GM21447 (cell line): Measurements from ENCODE around the gene TMPRSS5.

Source experiments
- ATAC-seq: cut with Tn5 transposase; IDR thresholded peaks from one replicate; pipeline ENCODE4 v1.9.1; 2021; ENCODE audit not compliant: unreplicated experiment

Gene TMPRSS5

DNA sequence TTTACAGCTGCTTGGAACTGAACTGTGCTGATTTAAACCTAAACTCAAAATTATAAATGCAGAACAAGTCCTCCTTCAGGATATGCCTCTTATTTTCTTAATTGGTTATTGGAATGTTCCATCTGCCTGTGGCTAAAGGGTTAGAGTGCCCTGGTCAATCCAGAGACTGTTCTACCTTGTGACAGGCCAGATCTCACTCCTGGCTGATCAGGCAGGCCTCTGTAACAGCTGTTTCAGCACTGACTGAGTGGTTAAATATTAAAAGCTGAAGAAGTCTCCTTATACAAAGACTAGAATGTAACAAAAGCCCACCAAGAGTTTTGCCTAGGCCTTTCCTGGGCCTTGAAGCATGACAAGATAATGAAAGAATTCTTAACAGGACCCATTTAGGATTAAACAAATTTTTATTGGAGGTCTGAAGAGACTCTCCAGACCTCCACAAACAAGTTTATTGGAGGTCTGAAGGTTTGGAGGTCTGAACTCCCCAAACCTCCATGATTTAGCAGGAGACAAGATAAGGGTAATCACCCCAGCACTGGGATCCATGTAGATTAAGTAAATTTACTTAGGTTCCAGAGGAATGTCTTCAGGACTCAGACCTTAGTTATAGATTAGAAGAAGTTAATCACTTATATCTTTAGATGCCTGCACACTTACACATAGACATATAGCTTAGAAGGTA, 35.8 kb downstream of the TMPRSS5 start:
- ATAC-seq: no peak

DNA sequence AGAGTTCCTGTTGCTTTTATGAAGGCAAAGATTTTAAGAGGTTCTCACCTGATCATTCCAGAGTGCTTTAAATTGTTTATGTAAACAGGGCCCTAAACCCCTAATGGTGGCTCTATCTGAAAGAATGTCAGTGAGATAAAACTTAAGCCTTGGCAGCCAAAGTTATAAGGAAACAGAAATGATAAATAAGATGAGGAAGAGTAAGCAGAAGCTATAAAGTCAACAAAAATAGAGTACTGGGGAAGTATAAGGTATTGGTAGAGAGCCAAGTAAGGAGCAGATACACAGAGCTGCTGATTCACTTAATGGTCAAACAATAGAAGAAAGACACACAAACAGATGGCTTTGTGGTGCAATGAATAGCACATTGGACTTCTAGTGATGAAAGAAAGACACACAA, 37.9 kb downstream of the TMPRSS5 start:
- ATAC-seq: no peak

DNA sequence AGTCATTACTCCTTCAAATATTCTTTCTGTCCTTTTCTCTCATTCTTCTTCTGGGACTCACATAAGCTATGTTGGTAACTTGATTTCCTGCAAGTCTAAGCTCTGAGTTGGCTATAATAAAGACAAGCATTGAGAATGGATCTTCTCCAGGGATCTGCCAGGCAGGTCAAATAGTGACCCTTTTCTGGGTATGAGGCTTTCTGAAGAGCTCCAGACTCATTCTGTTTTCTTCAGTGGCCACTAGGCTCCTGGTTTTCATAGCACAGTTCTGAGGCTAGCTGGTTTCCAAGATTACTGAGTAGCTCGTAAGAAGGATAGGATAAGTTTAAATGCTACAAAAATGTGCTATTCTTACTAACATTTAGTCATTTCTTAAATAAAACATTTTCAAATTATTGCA, 38.3 kb downstream of the TMPRSS5 start:
- ATAC-seq: no peak

DNA sequence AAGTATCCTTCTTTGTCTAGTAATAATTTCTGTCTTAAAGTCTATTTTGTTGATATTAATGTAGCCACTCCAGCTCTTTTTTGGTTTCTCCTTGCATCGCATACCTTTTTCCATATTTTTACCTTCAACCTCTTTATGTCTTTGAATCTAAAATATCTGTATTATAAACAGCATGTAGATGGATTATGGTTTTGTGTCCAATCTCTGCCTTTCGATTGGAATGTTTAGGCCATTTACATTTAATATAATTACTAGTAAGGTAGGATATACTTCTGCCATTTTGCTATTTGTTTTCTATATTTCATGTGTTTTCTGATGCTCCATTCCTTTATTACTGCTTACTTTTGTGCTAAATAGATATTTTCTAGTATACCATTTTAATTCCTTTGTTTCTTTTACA, 39.5 kb downstream of the TMPRSS5 start:
- ATAC-seq: no peak

DNA sequence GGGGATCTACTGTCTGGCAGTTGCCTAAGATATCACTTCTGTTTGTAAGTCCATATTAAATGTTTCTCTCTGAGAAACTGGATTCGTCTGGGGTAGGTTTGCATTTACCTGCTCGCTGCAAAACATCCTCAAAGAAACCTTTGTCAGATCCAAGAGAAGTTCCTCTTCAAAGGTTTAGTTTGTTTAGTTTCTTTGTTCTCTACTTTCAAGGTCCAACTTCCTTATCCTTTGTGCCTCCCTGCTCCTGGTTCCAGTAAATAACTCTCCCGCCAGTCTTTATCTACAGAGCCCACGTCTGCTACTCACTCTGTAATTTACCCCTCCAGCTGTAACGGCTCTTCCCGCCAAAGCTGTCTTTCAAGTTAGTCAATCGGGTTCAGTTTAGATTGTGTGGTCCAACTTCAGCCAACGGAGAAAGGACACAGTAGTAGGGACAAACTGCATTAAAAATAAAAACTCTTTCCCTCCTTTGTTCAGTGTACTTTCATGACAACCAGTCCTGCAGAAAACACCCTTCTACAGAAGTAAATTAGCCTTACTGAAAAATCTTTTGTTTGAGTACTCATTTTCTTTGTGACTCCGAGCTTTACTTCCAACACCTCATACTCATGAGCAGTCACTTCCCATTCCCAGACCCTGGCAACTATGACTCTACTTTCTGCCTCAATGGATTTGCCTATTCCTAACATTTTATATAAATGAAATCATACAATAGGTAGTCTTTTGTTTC, 41.0 kb downstream of the TMPRSS5 start:
- no peak for ATAC-seq

DNA sequence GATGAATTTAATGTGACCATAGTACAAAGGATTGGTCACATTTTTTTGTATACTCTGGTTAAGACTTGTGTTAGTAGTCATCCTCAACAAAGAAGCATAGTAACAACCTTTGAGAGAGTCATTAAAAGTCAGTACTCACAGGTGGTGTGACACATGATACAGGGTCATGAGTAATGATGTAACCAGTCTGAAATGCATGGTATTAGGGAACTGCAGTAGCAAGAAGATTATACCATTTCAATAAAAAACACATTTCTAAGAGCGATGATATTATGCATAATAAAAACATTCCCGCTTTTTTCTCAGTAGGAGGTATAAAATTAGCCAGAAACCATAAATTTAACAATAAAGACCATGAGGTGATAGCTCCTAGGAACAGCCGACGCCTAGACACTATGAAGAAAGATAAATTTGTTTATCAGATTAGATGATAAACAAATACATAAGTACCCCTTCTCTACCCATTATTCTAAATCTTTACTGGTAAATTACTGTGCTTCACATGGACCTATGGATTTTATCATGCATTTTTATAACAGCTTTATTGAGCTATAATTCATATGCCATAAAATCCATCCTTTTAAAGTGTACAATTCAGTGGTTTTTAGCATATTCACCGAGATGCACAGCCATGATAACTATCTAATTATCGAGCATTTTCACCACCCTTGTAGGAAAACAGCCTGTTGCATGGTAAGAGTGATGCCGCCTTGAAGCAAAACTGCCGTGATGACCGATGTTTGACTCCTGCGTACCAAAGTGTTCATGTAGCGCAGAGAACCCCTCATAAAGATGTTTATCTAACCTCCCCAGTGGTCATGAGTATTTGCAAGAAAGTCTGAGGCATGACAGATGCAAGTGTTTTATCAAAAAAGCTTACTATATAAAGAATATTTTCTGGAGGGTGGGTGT, 41.8 kb downstream of the TMPRSS5 start:
- ATAC-seq: no peak

DNA sequence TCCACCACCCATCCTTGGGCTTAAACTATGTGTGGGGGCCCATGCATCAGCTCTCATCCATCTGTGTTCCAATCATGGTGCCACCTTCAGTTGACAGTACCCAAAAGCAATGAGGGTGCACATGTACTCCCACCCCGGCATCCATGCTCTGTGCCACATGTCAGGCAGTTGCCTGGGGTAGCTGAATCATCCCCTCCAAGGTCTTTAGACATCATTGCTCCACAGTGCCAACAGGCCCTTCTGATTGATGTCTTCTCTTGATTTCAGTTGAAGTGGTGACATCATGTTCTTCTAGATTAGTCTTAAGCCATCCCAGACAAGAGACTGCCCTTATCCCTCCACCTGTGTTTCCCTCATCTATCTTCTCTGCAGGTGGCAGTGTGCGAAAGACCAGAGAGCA, 42.5 kb downstream of the TMPRSS5 start:
- no peak for ATAC-seq

DNA sequence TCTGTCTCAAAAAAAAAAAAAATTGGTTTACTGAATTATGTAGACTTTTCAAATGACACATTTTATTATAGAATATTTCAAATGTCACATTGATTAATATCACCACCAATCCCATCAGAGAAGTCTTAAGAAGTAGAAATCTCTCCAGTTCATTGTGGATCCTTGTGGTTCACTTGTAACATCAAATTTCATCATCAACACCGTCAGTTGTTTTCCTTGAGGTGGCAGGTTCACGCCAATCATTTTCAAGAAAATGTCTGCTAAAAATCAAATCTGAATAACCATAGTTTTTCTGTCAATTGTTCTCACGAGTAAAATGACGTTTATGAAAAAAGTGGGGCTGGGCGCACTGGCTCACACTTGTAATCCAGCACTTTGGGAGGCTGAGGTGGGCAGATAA, 50.3 kb downstream of the TMPRSS5 start:
- ATAC-seq: no peak

DNA sequence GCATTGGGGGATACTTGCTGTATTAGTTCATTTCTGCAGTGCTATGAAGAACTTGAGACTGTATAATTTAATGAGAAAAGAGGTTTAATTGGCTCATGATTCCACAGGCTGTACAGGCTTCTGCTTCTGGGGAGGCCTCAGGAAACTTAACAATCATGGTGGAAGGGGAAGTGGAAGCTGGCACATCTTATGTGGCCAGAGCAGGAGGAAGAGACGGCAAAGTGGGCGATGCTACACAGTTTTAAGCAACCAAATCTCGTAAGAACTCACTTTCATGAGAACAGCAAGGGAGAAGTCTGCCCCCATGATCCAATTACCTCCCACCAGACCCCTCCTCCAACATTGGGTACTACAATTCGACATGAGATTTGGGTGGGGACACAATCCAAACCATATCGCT, 55.1 kb downstream of the TMPRSS5 start:
- no peak for ATAC-seq

DNA sequence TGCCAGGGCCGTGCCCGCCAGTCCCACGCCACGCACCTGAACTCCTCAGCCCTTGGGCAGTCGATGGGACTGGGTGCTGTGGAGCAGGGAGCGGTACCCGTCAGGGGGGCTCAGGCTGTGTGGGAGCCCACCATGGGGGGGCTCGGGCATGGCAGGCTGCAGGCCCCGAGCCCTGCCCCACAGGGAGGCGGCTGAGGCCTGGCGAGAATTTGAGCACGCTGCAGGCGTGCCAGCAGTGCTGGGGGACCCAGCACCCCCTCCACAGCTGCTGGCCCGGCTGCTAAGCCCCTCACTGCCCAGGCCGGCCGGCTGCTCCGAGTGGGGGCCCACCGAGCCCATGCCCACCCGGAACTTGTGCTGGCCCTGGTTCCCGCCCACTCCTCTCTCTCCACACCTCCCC, 56.8 kb downstream of the TMPRSS5 start:
- no peak for ATAC-seq

DNA sequence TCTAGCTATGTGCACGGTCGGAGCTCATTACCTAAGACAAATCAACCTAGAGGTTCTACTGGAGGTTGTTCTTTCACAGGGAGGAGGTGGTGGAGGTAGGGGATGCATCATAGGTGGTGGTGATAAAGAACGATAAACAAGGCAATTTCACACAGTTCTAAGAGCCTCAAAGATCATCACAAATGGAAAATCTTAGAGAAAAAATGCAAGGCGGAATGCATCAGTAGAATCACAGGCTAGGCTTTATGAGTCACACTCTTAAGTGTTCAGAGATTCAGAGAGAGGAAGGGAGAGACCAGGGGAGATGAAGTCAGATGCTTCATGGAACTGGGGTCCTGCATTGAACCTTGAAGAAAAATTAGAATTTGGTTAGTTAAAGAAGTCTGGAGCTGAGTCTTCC, 58.3 kb downstream of the TMPRSS5 start:
- ATAC-seq: no peak

DNA sequence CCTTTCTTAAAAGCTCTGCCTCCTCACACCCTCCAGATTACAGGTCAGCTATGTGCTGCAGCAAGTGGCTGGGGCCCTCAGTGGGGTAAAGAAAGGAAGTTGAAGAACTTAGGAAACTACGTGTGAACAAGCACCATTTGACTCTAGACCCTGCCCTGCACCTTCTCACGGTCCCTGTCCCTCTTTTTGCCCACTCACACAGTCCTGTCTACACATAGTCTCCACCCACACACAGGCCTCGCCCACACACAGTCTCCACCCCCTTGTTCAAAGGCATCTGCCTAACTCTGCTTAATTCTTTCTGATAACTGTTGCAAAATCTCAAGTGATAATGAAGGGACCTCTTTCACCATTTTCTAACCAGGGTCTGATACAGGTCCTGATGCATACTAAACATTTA, 59.0 kb downstream of the TMPRSS5 start:
- ATAC-seq: no peak

DNA sequence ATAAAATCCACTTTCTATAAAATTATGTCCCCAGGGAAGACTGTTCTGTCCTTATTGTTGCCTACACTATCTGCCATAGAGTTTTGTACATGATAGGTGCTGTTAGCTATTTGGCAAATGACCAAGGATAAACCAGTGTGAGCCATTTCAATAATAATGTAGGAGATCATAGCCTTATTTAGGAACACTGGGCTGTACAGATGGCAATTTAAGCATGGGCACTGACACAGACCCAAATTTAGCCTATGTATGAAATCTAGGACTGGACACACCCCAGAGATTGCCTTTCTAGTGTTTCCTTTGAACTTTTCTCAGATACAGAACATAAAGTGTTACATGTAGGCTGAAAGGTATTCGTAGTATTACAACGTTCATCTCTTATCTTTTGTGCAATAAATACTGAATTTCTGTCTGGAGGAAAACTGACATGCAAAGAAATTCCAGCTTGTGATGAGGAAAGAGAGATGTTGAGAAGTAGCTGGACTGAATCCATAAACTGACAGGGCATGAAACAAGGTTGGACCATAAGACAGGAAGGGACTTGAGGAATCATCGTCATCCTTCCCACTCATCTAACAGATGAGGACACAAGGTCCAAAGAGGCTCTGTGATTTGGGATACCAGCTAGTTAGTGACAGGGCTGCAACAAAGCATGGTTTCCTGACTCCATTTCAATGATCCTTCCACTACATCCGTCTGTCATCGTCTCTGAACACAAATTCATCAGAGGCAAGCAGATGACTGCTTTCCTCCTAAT, 60.3 kb downstream of the TMPRSS5 start:
- no peak for ATAC-seq

DNA sequence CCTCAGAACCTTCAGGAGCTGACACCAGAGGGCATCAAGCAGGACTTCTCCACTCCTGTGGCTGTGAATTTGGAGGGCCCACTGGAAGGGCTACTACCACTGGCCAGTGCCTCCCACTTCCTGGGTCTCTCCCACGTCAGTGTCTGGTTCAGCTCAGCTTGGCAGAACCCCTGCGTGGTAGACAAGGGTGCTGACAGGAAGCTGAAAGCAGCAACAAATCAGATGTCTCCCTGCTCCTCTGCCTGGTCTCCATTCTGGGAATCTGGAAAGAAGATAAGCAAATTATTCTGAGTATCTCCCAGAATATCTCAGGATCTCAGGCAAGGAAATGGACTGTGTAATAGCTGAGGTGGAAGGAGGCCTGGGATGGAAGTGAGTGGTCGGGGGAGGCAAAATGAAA, 61.5 kb downstream of the TMPRSS5 start:
- ATAC-seq: no peak

DNA sequence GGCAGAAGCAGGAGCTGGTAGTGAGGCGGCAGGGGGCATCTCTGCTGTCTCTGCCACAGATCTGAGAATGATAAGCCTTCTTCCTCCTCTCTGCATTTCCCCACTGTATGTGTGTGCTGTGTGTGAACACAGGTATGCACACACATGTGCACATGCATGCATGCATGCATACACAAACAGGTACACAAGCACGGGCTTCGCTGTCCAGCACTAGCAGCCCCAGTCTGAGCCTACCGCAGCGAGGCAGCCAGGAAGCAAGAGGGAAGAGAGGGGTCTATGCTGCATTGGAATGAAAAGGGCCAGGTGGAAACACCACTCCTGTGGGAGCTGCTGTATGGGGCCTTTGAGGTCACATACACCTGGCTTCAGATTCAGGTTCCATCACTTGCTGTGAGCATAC, 62.4 kb downstream of the TMPRSS5 start:
- ATAC-seq: no peak

DNA sequence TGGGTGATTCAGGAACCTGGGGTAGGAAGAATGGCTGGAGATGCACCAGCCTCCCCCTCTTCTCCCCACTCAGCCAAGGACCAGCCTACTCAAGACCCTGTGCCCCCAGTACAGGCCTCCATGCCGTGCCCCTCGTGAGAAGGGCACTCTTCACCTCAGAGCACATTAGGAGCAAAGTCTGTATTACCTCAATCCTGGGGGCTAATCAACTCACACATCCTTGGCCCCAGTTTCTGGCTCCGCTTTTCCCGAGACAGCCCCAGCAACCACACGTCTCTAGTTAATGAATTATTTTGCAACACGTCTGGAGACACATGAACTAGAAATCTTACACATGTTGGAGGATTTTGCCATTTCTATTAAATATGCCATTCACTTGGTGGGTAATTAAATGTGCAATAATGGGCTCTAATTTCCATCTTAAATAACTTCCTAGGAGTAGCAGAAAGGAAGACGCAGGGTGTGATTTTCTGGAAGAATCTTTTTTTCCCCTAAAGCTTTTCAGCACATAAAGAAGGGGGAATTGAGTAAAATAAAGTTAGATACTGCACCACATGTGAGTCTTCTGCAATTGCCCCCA, 63.0 kb downstream of the TMPRSS5 start:
- no peak for ATAC-seq

DNA sequence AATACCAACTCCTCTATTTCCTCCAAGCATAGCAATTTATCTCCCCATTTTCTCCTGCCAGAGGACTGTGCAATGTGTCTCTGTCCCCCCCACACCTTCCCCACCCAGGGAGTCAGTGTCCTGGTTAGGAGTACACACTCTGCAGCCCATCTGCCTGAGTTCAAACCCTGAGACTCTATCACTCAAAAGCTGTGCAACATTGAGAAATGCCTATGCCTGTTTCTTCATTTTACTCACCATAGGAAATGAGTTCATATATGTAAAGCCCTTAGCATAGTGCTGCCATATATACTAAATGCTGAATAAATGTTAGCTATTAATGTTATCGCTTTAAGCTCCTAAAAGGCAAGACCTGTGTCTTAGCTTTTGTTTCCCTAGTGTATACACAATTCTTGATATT, 64.0 kb downstream of the TMPRSS5 start:
- no peak for ATAC-seq

DNA sequence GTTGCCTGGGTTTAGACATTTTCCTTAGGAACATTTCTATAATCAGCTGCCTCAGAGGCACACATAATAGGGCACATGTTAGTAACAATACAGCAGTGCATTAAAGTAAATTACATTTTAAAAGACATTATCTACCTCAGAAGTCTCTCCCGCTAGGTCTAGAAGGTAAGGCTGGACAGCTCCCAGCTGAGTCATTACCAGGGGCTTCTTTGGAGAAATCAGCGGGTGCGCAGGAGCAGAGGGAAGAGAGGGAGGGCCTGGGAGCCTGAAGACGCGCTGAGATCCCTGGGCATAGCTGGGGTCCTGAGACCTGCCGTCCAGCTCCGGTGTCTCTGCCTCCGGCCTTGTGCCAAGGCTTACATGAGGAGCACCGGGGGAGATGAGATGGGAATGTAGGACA, 67.7 kb downstream of the TMPRSS5 start:
- no peak for ATAC-seq

DNA sequence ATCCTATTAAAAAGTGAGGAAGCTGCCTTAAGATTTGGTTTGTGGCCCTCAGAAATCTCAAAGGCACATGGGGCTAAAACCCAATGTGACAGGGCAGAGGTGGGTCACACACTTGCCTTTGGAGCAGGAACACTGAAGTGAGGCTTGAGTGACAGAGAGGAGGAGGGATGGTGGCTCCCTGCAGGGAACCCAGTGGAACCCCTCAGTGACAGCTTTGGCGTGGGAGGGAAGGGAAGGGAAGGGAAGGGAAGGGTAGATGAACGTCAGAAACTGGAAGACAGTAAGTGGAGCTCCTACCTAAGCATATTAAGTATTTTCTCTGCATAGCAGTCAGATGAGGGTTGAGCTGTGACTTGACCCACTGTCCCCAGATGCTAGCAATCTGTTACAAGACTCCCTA, 68.5 kb downstream of the TMPRSS5 start:
- no peak for ATAC-seq
